ENCODE measurements around the gene ARHGEF4.

DNA sequence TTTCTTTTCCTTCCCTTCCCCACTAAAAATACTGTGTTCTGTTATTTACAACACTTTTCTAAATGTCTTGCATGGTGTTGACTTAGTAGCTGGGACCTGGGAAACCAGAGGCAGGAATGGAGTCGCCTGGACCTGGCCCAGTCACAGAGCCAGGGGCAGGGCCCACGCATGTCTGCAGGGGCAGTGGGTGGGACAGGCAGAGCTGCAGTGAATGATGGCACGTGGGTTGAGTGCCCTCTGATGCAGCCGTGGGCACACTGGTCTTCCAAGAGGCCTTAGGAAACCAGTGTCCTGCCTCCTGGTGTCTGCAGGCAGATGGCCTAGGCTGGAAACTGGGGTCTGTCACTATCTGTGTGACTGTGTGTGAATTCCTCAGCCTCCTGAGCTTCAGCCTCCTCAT, 46.8 kb downstream of the ARHGEF4 start:
- no peak for TF ChIP-seq CTCF (IDR thresholded peaks at IDR 0.05 in 2 of 3, conservative IDR thresholded peaks at IDR 0.05 in 1 of 3; ENCODE audit: borderline replicate concordance in 1 of 3, insufficient read depth in 1 of 3, low read depth in 2 of 3, low read length in 2 of 3)
- no peak for TF ChIP-seq TCF7L2 (IDR thresholded peaks at IDR 0.05; ENCODE audit: borderline replicate concordance, extremely low read depth, insufficient read depth, insufficient read length)
- TF ChIP-seq POLR2A (IDR thresholded peaks at IDR 0.05; ENCODE audit: borderline replicate concordance, extremely low read depth, insufficient read depth, insufficient read length), result no peak
- TF ChIP-seq CBX3 (IDR thresholded peaks at IDR 0.05; ENCODE audit: low read depth), result no peak
- TF ChIP-seq, protein P1, sequence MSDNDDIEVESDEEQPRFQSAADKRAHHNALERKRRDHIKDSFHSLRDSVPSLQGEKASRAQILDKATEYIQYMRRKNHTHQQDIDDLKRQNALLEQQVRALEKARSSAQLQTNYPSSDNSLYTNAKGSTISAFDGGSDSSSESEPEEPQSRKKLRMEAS (IDR thresholded peaks at IDR 0.05), result no peak

Data from HCT116 (cell line).